ENCODE results near the gene P2RX6.

DNA sequence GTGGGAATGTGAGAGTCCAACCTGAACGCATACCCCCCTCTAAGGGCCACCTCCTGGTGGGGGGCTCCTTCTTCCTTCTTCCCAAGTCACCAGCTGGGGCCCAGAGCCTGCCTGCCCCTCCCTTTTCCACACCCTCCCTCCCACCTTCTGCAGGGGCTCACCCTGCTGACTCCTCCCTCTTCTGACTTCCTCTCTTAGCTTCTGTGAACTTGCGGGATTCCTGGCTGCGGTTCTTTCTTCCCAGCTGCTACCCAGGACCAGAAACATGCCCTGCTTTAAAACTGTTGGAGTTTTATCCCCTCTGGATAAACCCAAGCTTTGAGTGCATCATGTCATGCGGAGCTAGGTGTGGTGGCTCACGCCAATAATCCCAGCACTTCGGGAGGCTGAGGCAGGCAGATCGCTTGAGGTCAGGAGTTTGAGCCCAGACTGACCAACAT, 40.9 kb downstream of the P2RX6 start:
- TF ChIP-seq SIN3A (IDR thresholded peaks at IDR 0.05; ENCODE audit: borderline replicate concordance, insufficient read depth, low read length) (no peak), POLR2AphosphoS5 (IDR thresholded peaks at IDR 0.05; ENCODE audit: low read depth, low read length) (no peak), TAF1 (IDR thresholded peaks at IDR 0.05; ENCODE audit: borderline replicate concordance, insufficient read depth, low read length) (no peak), FOXP2 (optimal IDR thresholded peaks at IDR 0.05; ENCODE audit: borderline replicate concordance, extremely low read depth, extremely low read length, insufficient read depth) (no peak)
- TF ChIP-seq, protein P1, sequence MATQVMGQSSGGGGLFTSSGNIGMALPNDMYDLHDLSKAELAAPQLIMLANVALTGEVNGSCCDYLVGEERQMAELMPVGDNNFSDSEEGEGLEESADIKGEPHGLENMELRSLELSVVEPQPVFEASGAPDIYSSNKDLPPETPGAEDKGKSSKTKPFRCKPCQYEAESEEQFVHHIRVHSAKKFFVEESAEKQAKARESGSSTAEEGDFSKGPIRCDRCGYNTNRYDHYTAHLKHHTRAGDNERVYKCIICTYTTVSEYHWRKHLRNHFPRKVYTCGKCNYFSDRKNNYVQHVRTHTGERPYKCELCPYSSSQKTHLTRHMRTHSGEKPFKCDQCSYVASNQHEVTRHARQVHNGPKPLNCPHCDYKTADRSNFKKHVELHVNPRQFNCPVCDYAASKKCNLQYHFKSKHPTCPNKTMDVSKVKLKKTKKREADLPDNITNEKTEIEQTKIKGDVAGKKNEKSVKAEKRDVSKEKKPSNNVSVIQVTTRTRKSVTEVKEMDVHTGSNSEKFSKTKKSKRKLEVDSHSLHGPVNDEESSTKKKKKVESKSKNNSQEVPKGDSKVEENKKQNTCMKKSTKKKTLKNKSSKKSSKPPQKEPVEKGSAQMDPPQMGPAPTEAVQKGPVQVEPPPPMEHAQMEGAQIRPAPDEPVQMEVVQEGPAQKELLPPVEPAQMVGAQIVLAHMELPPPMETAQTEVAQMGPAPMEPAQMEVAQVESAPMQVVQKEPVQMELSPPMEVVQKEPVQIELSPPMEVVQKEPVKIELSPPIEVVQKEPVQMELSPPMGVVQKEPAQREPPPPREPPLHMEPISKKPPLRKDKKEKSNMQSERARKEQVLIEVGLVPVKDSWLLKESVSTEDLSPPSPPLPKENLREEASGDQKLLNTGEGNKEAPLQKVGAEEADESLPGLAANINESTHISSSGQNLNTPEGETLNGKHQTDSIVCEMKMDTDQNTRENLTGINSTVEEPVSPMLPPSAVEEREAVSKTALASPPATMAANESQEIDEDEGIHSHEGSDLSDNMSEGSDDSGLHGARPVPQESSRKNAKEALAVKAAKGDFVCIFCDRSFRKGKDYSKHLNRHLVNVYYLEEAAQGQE (IDR thresholded peaks at IDR 0.05; ENCODE audit: insufficient read depth in 1 of 2, low read depth in 2 of 2, low read length in 2 of 2): no peak
